Coronary artery (tissue), 2 donors: Measurements from ENCODE around the gene TDRD7.

Experiments used
- DNase-seq: peaks from one replicate; pipeline ENCODE4 v3.0.0-alpha.2; 2017; ENCODE audit warnings: low spot score
- H3K27ac ChIP-seq, 2 donors: fragments of 200-600 bp; sonication (generic); one replicate each; pipeline ENCODE4 v1.5.1; 2016 to 2019
- H3K4me3 ChIP-seq: fragments of 200-600 bp; sonication (generic); 2 replicates; pipeline ENCODE4 v1.5.1; 2016; ENCODE audit warnings: mild to moderate bottlenecking, moderate library complexity
- TF ChIP-seq, protein P1 (sequence below): fragments of 200-600 bp; sonication (generic); IDR thresholded peaks from one replicate; pipeline ENCODE4 v1.5.1; 2019; ENCODE audit warnings: antibody characterized with exemption

The TDRD7 gene, protein sequence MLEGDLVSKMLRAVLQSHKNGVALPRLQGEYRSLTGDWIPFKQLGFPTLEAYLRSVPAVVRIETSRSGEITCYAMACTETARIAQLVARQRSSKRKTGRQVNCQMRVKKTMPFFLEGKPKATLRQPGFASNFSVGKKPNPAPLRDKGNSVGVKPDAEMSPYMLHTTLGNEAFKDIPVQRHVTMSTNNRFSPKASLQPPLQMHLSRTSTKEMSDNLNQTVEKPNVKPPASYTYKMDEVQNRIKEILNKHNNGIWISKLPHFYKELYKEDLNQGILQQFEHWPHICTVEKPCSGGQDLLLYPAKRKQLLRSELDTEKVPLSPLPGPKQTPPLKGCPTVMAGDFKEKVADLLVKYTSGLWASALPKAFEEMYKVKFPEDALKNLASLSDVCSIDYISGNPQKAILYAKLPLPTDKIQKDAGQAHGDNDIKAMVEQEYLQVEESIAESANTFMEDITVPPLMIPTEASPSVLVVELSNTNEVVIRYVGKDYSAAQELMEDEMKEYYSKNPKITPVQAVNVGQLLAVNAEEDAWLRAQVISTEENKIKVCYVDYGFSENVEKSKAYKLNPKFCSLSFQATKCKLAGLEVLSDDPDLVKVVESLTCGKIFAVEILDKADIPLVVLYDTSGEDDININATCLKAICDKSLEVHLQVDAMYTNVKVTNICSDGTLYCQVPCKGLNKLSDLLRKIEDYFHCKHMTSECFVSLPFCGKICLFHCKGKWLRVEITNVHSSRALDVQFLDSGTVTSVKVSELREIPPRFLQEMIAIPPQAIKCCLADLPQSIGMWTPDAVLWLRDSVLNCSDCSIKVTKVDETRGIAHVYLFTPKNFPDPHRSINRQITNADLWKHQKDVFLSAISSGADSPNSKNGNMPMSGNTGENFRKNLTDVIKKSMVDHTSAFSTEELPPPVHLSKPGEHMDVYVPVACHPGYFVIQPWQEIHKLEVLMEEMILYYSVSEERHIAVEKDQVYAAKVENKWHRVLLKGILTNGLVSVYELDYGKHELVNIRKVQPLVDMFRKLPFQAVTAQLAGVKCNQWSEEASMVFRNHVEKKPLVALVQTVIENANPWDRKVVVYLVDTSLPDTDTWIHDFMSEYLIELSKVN

DNA sequence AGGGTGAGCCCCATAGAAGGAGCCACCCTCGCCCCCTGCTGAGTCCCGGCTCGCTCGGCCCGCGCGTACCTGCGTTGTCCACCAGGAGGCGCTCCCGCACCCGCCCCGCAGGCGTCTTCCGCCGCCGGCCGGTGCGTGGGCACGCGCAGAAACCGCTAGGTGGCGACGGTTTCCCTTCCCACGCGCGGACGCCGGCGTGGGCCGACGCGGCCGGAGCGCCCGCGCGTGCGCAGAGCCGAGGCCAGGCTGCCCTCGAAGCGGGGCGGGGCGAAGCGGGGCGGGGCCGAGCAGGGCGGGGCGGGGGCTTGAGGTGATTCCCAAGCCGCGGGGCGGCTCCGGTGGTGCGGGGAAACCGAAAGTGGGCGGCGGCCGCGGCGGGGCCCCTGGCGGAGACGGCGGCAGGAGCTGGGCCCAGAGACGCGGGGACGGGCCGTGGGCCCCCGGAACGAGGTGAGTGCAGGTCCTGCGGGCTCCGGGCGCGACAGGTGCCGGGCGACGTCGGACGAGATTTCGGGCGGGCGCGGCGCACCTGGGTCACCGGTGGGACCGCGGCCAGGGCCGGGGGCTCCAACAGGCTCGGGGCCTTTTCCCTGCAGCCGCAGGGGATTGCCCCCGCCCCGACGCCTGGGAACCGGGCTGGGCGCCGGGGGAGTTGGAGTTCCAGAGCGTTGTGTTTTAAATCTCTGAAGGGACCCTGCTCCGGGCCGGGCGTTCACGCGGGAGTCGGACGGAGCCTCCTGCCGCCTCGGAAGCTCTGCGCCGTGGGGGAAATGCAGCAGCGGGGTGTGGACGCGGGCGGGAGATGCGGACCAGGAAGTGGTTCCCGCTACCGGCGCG is at the start of gene TDRD7:
Gene TDRD7, plus strand, starts transcription at position 308 of the 837 bp plus-strand sequence. CDS start 16,370 bp downstream, outside the sequence.
- H3K4me3 ChIP-seq, result peak within 1 kb of the TSS; percentile 93
- TF ChIP-seq, protein P1, sequence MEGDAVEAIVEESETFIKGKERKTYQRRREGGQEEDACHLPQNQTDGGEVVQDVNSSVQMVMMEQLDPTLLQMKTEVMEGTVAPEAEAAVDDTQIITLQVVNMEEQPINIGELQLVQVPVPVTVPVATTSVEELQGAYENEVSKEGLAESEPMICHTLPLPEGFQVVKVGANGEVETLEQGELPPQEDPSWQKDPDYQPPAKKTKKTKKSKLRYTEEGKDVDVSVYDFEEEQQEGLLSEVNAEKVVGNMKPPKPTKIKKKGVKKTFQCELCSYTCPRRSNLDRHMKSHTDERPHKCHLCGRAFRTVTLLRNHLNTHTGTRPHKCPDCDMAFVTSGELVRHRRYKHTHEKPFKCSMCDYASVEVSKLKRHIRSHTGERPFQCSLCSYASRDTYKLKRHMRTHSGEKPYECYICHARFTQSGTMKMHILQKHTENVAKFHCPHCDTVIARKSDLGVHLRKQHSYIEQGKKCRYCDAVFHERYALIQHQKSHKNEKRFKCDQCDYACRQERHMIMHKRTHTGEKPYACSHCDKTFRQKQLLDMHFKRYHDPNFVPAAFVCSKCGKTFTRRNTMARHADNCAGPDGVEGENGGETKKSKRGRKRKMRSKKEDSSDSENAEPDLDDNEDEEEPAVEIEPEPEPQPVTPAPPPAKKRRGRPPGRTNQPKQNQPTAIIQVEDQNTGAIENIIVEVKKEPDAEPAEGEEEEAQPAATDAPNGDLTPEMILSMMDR, result peak; percentile 99
- peak within 1 kb of the TSS; percentile 83 to 90 for H3K27ac ChIP-seq
- DNase-seq, result peak; percentile 88

DNA sequence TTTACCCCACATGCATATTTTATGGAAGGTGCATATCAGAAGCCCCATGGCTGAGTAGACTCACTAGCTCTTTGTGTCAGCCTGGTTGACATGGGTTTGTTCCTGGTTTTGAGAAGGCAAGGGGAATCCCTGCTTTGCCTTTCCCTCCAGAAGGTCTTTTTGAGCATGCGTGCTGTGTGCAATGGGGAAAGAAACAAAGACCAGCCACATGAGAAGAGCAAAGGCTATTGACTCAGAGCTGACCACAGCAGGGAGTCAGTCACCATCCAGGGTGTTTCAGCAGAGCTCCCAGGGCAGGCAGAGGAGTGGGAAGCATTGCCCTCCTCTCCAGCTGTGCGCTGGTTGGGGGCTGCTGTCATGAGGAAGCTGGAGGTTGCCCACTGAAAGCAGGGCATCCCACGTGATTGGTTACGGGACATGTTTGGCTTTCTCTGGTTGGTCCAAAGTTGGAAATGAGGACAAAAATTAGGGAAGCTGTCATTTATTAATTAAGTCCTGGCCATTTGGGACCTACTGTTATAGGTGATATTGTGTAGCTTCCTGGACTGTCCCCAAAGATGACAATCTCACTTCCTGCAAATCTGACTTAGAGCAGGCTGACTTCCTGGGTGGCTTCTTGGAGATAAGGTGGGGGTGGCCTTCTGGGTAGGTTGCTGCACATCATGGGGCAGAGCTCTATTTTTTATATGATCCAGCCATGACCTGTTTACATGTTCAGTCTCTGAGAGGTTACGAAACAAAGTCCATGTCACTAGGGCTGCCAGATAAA is 48.9 kb upstream of the TDRD7 start:
- TF ChIP-seq, protein P1, result no peak
- Histone ChIP-seq H3K27ac (no peak overlapping the region), H3K4me3 (no peak overlapping the region)
- peak; percentile 29 for DNase-seq

DNA sequence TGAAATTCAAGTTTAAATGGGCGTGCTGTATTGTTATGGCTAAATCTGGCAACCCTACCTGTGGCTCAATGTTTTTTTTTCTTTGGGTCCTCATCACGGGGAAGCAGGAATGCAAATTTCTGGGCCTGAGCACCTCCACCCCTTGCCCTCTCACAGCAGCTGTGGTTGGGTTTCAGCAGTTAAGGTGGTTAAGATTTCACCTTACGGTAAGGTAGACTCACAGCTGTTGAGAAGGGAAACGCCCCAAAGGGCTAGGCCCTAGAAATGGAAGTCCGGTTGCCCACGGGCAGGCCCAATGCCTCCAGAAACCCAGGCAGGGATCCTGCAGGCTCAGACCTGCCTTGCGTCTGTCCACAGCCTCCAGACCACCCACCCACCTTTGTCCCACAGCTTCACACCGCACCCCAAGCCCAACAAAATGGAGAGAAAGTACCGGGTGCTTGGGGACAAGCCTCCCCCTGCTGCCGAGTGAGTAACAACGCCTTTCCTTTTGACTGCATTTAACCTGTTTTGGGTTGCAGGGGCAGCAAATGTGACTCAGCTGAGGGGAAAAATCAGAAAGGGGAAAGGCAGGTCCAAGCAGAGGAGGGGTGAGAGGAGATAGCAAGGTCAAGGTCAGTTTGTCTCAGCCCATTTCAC is 48.1 kb upstream of the TDRD7 start:
- TF ChIP-seq, protein P1, result no peak
- Histone ChIP-seq H3K27ac (no peak overlapping the region), H3K4me3 (no peak overlapping the region)
- DNase-seq, result peak; percentile 47

DNA sequence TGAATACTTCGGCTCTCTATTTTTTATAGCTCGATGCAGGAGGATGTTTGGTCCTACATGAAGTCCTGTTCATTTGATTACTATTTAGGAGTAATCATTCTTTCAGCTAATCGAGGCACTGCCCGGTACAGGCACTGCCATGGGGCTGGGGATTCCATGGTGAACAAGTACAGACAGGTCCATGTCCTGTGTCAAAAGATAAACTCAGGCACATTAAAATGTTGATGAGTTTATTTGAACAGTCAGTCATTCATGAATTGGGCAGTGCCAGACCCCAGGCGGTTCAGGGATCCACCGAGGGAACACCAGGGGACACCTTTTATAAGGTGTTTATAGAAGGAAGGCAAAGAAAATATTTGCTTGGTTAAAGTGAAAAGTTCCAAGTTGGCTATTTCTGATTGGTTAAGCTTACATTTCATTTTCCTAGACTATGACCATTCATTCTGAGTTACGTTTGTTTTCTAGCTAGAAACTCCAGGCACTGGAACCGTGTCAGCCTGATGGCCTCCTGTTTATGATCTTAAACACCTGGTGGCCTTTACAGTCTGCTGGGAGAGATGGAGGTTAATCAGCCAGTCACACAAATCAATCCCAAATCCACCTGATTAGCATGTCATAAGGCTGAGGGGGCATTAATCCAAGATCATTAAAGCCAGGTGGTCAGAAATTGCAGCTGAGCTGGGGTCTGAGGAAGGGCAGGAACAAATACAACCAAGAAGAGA is 47.0 kb upstream of the TDRD7 start:
- no peak overlapping the region for H3K4me3 ChIP-seq
- TF ChIP-seq, protein P1, result no peak
- DNase-seq, result peak; percentile 36
- no peak overlapping the region for H3K27ac ChIP-seq

DNA sequence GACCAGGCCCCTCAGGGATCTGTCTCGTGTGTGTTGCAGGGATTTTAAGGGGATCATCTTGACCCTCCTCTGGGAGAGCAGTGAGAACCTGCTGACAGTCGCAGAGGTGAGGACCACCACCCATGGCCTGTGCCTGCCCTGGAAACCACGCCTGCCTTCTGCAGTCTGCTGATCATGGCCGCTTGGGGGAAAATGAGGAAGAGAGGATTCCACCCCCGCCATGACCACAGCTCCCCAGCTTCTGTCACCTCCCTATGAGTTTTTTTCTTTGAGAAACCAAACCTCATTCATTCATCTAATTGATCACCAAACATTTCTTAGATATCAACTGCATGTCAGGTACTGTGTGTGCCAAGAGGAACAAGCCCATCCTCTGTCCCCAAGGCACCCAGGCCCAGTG is 46.3 kb upstream of the TDRD7 start:
- peak; percentile 57 for DNase-seq
- TF ChIP-seq, protein P1, result no peak
- Histone ChIP-seq H3K27ac (no peak overlapping the region), H3K4me3 (no peak overlapping the region)
